Activated CD4-positive, alpha-beta T cell treated with anti-CD3 and anti-CD28 coated beads, Interleukin-2, amount 10 ng/mL, durations not matched to agents 7 days and 5 days (primary cell): ENCODE measurements around the gene MMS19. TPM values are rescaled to one million over a fixed set of nuclear protein-coding genes. Genes with fewer than 3 reads are reported as not detected.
A peak's percentile ranks its signal among the peaks of the same experiment; 100 is the strongest.
"Not testable (repeated sequence)": the region's sequence is repeated elsewhere in the genome, so short reads cannot be mapped to it uniquely, and the experiment has no call there.

Experiments
- CTCF ChIA-PET: fragments of 350-600 bp; sonication (Branson Sonifier 250); formaldehyde crosslinking; loops from one replicate; lab custom pipeline; 2021; ENCODE audit warnings: antibody characterized with exemption; lab: Charles Lee
- POLR2A ChIA-PET: fragments of 350-600 bp; sonication (Branson Sonifier 250); formaldehyde crosslinking; loops from one replicate; lab custom pipeline; 2021; ENCODE audit warnings: antibody characterized with exemption; lab: Charles Lee
- DNase-seq: peaks from one replicate; pipeline ENCODE4 v3.0.0-alpha.2; 2020
- H3K27ac Mint-ChIP-seq: one replicate; pipeline ENCODE4 v1.8.0; 2021; ENCODE audit warnings: mild to moderate bottlenecking, moderate library complexity, mixed read lengths
- H3K27me3 Mint-ChIP-seq: one replicate; pipeline ENCODE4 v1.8.0; 2021; ENCODE audit warnings: mixed read lengths
- H3K36me3 Mint-ChIP-seq: one replicate; pipeline ENCODE4 v1.8.0; 2021; ENCODE audit warnings: low read depth, mixed read lengths
- H3K4me1 Mint-ChIP-seq: one replicate; pipeline ENCODE4 v1.8.0; 2021; ENCODE audit warnings: mixed read lengths
- H3K4me3 Mint-ChIP-seq: one replicate; pipeline ENCODE4 v1.8.0; 2021; ENCODE audit warnings: mild to moderate bottlenecking, moderate library complexity, mixed read lengths
- H3K9me3 Mint-ChIP-seq: one replicate; pipeline ENCODE4 v1.8.0; 2021; ENCODE audit warnings: mixed read lengths
- total RNA-seq, 2 experiments: library from RNA; stranded (reverse); gene quantifications; one replicate each; pipeline ENCODE4 v1.2.3, GENCODE V29; 2021

MMS19 gene
- total RNA-seq, 2 experiments from 2014 or later, result 64.7 to 68.6 TPM

DNA sequence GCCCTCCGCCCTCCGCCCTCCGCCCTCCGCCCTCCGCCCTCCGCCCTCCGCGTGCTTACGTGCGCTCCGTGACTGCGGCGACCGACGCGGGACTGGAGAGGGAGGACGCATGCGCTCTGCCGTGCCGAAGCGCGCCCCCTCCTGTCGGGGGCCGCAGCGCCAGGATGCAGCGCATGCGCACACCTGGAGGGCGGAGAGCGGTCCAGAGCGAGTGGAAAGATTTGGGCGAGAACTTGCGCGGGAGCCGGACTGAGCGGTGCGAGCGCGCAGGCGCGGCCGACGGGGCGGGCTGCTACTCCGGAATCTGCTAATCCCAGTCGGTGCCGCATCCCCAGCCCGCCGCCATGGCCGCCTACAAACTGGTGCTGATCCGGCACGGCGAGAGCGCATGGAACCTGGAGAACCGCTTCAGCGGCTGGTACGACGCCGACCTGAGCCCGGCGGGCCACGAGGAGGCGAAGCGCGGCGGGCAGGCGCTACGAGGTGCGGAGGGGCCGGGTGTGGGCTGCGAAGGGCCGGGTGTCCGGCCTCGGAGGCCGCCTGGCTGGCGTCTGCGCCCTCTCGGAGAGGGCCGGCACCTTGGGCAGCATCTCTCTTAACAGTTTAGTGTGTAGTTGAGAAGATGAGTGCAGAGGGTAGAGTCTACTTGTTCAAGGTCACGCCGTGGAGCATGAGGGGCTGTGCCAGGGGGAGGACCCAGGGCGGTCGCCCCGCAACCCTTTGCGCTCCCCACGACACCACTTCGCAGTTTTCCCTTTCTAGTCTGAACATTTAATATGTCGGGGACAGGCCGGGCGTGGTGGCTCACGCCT is 72.1 kb downstream of the MMS19 start, which contains the start of gene PGAM1:
Gene PGAM1 (plus strand): TSS at position 228 of the 812 bp plus-strand sequence. CDS start 117 bp downstream, at position 345.
- Mint-ChIP-seq H3K4me1 (peaks cover 48% of the 10 kb centered on the region), H3K4me3 (peak within 1 kb of the TSS; percentile 92), H3K27me3 (no peaks in the 10 kb centered on the region), H3K36me3 (peaks cover 40% of the 10 kb centered on the region), H3K27ac (peak within 1 kb of the TSS; percentile 96), H3K9me3 (no peaks in the 10 kb centered on the region)
- peak; percentile 95 for DNase-seq
- ChIA-PET POLR2A (no interaction called here), CTCF (interaction anchor here (1.7 to 1.8 kb wide), 2 partner anchors 11 to 13 kb away, joined by 7 to 8 read pairs; no protein-coding TSS in a partner anchor)

GRCh38 chr10:97423757-97424098 is 74.5 kb downstream of the MMS19 start:
- H3K27me3 Mint-ChIP-seq, DNase-seq, H3K9me3 Mint-ChIP-seq: not testable (repeated sequence)
- H3K27ac Mint-ChIP-seq, result peak overlapping the region; percentile 96
- peak overlapping the region; percentile 25 for H3K4me3 Mint-ChIP-seq
- ChIA-PET CTCF (interaction anchor here (0.6 to 2.1 kb wide), 8 partner anchors 9 to 90 kb away, joined by 3 to 9 read pairs (median 4); partner anchors contain the start of gene RRP12), POLR2A (interaction anchor here (0.9 kb wide), 2 partner anchors 10 kb away, joined by 3 read pairs; no protein-coding TSS in a partner anchor)
- H3K4me1 Mint-ChIP-seq, result peaks cover 50% of the 10 kb centered on the region
- H3K36me3 Mint-ChIP-seq, result peaks cover 25% of the 10 kb centered on the region

DNA sequence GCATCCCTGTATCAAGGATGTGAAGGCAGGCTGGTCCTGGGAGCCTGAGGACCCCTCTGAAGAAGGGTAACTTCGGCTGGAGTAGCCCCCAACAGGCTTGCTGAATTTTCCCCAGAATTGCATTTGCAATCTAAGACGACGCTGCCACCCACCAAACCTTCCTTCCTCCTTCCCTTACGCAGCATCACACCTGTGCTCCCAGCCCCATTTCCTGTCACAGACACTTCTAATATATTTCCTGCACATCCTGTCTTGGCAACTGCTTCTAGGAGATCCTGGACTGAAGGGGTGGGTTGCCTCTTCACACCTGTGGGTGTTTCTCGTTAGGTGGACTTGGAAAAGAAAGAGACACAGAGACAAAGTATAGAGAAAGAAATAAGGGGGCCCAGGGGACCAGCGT is 81.7 kb downstream of the MMS19 start:
- Mint-ChIP-seq H3K27me3 (no peaks in the 10 kb centered on the region), H3K4me3 (no peak overlapping the region), H3K36me3 (no peaks in the 10 kb centered on the region), H3K9me3 (no peaks in the 10 kb centered on the region), H3K4me1 (peaks cover 71% of the 10 kb centered on the region), H3K27ac (peak overlapping the region; percentile 65)
- DNase-seq, result no peak
- CTCF ChIA-PET, result interaction anchor here (0.8 kb wide), 1 partner anchor 8 kb away, joined by 3 read pairs; no protein-coding TSS in a partner anchor
- POLR2A ChIA-PET, result no interaction called here

DNA sequence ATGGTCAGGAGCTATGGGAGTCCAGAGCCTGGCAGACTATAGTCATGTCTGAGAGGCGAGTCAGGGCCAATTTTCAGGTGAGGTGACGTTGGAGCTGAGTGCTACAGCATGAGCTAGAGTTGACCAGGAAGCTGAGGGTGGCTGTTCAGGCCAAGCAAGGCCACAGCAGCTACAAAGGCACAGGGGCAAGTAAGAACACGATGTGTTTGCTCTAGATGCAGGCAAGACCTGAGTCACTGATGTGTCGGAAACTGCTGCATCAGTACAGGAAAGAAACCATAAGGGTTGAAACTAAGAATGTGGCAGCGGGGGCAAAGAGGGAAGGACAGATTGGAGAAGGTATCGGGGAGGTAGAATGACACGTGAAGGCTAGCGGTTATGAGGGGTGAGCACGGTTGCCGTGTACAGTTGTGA is 85.3 kb downstream of the MMS19 start:
- peak; percentile 32 for DNase-seq
- Mint-ChIP-seq H3K4me1 (peaks cover 49% of the 10 kb centered on the region), H3K4me3 (peak overlapping the region; percentile 2), H3K9me3 (no peaks in the 10 kb centered on the region), H3K27ac (peak overlapping the region; percentile 74), H3K27me3 (no peaks in the 10 kb centered on the region), H3K36me3 (no peaks in the 10 kb centered on the region)
- ChIA-PET CTCF (interaction anchor here (0.6 to 2.2 kb wide), 5 partner anchors 10 to 141 kb away, joined by 3 to 9 read pairs (median 7); partner anchors contain the start of genes PGAM1 and RRP12), POLR2A (interaction anchor here (1.0 to 1.3 kb wide), 2 partner anchors 12 to 15 kb away, joined by 4 to 5 read pairs; partner anchors contain the start of gene RRP12)

DNA sequence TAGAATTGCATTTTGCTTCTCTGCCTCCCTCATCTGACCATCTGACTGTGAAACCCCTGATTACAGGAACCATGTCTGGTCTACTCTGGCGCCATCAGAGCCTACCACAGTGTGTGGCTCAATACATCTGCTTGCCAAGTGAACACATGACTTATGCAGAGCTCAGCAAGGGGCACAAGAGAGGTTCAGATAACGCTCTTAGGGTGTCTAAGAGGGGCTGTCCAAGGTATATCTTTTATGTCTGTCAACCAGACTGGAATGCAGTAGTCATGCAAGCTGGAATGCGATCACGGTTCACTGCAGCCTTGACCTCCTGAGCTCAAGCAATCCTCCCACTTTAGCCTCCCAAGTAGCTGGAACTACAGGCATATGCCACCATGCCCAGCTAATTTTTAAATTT is 86.8 kb downstream of the MMS19 start:
- H3K27me3 Mint-ChIP-seq, result no peaks in the 10 kb centered on the region
- H3K9me3 Mint-ChIP-seq, result no peaks in the 10 kb centered on the region
- H3K27ac Mint-ChIP-seq, result no peak overlapping the region
- POLR2A ChIA-PET, result no interaction called here
- no peak overlapping the region for H3K4me3 Mint-ChIP-seq
- peaks cover 44% of the 10 kb centered on the region for H3K4me1 Mint-ChIP-seq
- CTCF ChIA-PET, result interaction anchor here (2.2 kb wide), 1 partner anchor 12 kb away, joined by 9 read pairs; no protein-coding TSS in a partner anchor
- no peaks in the 10 kb centered on the region for H3K36me3 Mint-ChIP-seq
- no peak for DNase-seq

DNA sequence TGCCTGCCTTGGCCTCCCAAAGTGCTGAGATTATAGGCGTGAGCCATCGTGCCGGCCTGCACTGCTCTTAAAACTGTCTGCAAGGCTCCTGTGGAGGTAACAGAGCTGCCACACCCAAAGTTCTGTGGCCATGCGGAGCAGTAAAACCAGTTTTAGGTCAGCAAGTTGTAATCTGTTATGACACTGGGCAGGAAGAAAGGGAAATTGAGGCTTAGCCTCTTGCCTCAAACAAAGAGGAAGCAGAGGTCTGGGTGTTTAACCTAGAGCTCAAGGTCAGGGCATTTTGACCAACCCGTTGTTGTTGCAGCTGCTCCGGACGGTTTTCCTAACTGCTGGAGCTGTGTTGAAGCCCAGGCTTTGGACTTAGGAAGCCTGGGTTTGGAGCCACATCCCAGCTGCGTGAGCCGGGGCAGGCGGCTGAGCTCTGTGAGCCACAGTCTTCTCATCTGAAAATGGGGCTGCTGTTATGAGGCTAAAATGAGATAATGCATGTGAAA is 89.7 kb downstream of the MMS19 start:
- H3K9me3 Mint-ChIP-seq, result no peaks in the 10 kb centered on the region
- no peaks in the 10 kb centered on the region for H3K36me3 Mint-ChIP-seq
- H3K27me3 Mint-ChIP-seq, result no peaks in the 10 kb centered on the region
- H3K4me3 Mint-ChIP-seq, result no peak overlapping the region
- CTCF ChIA-PET, result interaction anchor here (0.6 to 2.7 kb wide), 7 partner anchors 12 to 633 kb away, joined by 3 to 16 read pairs (median 3); no protein-coding TSS in a partner anchor
- H3K27ac Mint-ChIP-seq, result peak overlapping the region; percentile 36
- POLR2A ChIA-PET, result interaction anchor here (0.5 kb wide), 1 partner anchor 12 kb away, joined by 3 read pairs; no protein-coding TSS in a partner anchor
- DNase-seq, result no peak
- peaks cover 20% of the 10 kb centered on the region for H3K4me1 Mint-ChIP-seq

Other genes starting within 250 kb of the MMS19 start
- 10 to 100 TPM; 56.6 to 58.5 TPM for gene ARHGAP19, start 205.8 kb downstream of the MMS19 start, total RNA-seq
- 1 to 10 TPM; 5.8 to 6.2 TPM for gene FRAT1, start 179.2 kb downstream of the MMS19 start, total RNA-seq
- 10 to 100 TPM in 1 of 2 experiments, 1 to 10 TPM in 1; 9.0 to 10.7 TPM for gene FRAT2, start 163.7 kb downstream of the MMS19 start, total RNA-seq
- gene RRP12, start 97.1 kb downstream of the MMS19 start, total RNA-seq, result 10 to 100 TPM; 20.1 to 21.6 TPM
- gene PGAM1, start 72.2 kb downstream of the MMS19 start, total RNA-seq, result 100 to 1,000 TPM; 380 to 406 TPM
- 10 to 100 TPM; 45.5 to 50.0 TPM for gene EXOSC1, start 52.4 kb downstream of the MMS19 start, total RNA-seq
- gene ZDHHC16, start 52.2 kb downstream of the MMS19 start, total RNA-seq, result 10 to 100 TPM; 38.5 to 39.3 TPM
- gene UBTD1, start 502 bp upstream of the MMS19 start, total RNA-seq, result under 1 TPM; 0.50 to 0.72 TPM
- gene ANKRD2, start 74.4 kb upstream of the MMS19 start, total RNA-seq, result under 1 TPM in 1 of 2 experiments, not detected in 1; 0.37 TPM
- gene HOGA1, start 86.0 kb upstream of the MMS19 start, total RNA-seq, result not detected
- gene C10orf62, start 91.3 kb upstream of the MMS19 start, total RNA-seq, result not detected
- 1 to 10 TPM; 1.2 to 1.3 TPM for gene MORN4, start 135.1 kb upstream of the MMS19 start, total RNA-seq
- 10 to 100 TPM in 1 of 2 experiments, 1 to 10 TPM in 1; 9.9 to 10.1 TPM for gene PI4K2A, start 142.2 kb upstream of the MMS19 start, total RNA-seq
- under 1 TPM; 0.58 to 0.94 TPM for gene AVPI1, start 188.8 kb upstream of the MMS19 start, total RNA-seq
- gene MARVELD1, start 215.3 kb upstream of the MMS19 start, total RNA-seq, result 1 to 10 TPM; 1.3 to 1.8 TPM
- gene ZFYVE27, start 238.7 kb upstream of the MMS19 start, total RNA-seq, result 10 to 100 TPM; 23.9 to 31.9 TPM